T-helper 1 cell (primary cell): ENCODE results near the gene ADAM23.

Experiments used
- DNase-seq, 5 donors: peaks; one replicate each; pipeline ENCODE4 v3.0.0-alpha.2; 2012 to 2020

Gene ADAM23

DNA sequence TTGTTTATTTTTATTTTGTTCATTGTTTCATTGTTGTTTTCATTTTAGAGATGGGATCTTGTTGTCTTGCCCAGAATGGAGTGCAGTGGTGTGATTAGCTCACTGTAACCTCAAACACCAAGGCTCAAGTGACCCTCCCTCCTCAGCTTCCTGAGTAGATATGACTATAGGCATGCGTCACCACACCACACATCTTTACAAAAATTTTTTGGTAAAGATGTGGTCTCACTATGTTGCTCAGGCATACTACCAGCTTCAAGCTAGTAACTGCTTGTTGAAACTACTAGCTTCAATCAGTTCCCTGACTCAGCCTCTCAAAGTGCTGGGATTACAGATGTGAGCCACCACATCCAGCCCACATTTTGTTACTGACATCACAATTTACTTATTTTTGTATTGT lies 213.8 kb downstream of the ADAM23 start:
- DNase-seq = no peak

DNA sequence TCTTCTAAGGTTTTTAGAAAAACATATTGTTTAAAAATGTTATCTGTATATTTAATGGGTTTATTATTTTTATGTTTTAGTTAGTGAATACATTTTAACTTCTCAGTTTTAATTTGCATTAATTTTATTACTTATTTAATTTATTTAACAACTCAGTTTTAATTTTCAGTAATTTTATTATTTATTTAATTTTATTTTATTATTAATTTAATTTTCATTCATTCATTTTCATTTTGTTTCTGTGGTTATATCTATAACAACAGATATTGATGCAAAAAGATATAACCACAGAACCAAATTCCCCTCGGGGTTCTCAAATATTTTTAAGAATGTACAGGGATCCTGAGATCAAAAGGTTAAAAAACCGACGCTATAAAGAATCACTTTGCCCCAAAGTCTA lies 221.9 kb downstream of the ADAM23 start:
- DNase-seq = no peak
